Retinal pigment epithelial cell (primary cell): Measurements from ENCODE around the gene GREM1.

ENCODE experiments used
- DNase-seq: peaks from one replicate; pipeline ENCODE4 v3.0.0-alpha.2; 2010; ENCODE audit warnings: low read depth
- H3K4me3 ChIP-seq: 2 replicates; pipeline ENCODE4 v1.5.1; 2011; ENCODE audit warnings: mild to moderate bottlenecking, low read length, control low read depth, moderate library complexity
- TF ChIP-seq, protein P1 (sequence below): conservative IDR thresholded peaks from 2 replicates; pipeline ENCODE4 v1.5.1; 2011; ENCODE audit warnings: low read depth, low read length, control low read depth, inconsistent platforms

GREM1 gene

DNA sequence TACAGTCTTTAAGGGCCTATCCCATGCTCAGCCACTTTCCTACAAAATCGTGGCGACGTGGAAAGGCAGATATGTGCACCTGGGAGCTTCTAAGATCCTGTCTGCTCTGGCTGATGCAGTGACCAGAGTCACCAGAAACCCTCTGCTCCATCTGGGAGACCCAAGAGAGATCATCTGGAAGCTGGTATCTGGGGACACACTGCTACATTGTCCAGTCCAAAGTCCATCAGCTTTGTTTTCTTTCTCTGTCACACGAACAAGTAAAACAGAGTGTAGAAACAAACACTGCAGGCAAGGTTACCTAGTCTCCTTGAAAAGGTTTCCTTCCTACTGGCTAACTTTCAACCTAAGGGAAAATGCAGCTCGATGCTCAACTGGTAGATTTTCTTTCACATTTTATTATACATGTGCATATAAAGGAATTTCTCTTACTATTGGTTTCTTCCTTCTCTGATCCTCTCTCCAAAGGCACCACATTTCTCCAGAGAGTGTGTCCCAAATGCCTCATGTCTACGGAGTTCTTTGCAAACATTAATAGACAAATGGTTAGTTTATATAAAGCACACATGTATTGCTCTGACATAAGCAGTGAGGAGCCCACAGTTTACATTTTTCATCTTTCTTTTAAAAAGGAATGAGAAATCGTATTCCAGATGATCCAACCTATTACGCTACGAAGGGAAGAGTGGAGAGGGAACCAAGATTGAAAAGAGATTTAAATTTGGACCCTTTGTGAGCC lies 8.3 kb upstream of the GREM1 start:
- TF ChIP-seq, protein P1, sequence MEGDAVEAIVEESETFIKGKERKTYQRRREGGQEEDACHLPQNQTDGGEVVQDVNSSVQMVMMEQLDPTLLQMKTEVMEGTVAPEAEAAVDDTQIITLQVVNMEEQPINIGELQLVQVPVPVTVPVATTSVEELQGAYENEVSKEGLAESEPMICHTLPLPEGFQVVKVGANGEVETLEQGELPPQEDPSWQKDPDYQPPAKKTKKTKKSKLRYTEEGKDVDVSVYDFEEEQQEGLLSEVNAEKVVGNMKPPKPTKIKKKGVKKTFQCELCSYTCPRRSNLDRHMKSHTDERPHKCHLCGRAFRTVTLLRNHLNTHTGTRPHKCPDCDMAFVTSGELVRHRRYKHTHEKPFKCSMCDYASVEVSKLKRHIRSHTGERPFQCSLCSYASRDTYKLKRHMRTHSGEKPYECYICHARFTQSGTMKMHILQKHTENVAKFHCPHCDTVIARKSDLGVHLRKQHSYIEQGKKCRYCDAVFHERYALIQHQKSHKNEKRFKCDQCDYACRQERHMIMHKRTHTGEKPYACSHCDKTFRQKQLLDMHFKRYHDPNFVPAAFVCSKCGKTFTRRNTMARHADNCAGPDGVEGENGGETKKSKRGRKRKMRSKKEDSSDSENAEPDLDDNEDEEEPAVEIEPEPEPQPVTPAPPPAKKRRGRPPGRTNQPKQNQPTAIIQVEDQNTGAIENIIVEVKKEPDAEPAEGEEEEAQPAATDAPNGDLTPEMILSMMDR, result no peak
- no peak overlapping the region for H3K4me3 ChIP-seq
- DNase-seq, result no peak

DNA sequence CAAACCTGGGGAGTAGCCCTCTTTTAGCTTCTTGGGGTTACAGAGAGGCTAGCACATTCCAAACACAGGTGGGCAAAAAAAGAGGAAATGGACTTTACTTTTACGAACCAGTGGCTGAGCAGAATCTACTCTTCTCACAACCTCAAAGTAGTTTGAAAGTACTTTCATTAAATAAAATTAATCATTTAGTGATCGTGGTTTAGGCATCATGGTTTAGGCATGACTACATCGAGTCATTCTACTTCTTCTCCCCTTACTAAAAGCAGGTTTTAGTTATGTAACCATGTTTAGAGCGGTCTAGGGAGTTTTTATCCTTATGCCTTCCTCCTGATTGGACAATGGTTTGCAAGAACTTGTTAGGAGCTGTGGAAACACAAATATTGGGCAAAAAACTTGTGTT lies 2.5 kb upstream of the GREM1 start:
- TF ChIP-seq, protein P1, result no peak
- no peak overlapping the region for H3K4me3 ChIP-seq
- no peak for DNase-seq

DNA sequence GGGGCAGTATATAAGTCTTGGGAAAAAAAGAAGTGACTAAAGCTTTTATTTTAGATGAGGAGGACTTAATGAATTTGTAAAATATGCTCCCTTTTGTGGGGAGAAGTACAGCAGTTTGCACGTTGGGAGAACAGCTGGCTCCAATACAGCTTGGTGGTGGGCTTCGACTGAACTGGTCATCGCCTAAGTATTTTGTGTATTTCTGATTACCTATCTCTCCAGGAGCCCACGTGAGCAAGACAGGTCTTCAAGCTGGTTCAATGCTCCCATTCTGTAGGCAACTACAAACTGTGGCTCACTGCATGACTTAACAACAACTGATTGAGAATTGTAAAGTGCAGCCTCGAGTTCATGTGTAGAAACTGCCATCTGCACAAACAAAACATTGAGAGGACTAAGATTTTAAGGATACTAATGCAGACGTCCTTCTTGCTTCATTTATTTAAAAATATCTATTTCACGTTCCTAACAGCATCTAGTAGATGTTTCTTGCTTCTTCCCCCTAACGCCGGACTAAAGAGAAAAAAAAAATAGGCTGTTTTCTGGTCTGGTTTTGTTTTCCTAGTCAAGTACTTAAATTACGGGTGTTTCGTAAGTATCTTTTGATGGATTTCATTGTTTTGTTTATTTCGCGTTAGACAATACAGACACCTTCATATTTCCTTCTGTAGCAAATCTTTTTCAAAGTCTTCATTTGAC lies 1.4 kb upstream of the GREM1 start:
- H3K4me3 ChIP-seq, result no peak overlapping the region
- no peak for DNase-seq
- TF ChIP-seq, protein P1, result no peak

DNA sequence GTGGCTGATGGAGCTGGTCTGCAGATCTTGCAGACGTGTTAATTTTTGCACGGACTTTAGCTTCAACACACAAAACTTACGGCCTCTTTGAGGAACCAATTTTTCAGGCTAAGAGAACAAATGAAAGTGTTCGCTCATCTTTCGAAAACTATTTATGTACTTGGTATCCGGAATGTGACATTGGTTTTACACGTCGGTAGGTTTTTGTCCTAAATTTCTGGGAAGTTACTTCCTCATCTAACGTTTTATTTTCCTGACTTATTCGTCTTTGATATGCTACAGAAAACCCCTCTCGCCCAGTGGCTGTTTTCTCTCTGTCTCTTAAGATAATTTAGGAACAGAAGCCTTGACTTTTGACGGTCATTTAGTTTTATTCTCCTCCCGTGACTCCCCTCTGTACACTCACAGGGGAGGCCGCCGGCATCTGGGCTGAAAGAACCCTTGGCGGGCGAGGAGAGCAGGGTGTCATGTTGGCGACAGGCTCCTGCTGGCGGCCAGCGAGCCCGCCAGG lies 834 bp upstream of the GREM1 start:
- TF ChIP-seq, protein P1, result no peak
- peak overlapping the region; percentile 55 for H3K4me3 ChIP-seq
- DNase-seq, result no peak

DNA sequence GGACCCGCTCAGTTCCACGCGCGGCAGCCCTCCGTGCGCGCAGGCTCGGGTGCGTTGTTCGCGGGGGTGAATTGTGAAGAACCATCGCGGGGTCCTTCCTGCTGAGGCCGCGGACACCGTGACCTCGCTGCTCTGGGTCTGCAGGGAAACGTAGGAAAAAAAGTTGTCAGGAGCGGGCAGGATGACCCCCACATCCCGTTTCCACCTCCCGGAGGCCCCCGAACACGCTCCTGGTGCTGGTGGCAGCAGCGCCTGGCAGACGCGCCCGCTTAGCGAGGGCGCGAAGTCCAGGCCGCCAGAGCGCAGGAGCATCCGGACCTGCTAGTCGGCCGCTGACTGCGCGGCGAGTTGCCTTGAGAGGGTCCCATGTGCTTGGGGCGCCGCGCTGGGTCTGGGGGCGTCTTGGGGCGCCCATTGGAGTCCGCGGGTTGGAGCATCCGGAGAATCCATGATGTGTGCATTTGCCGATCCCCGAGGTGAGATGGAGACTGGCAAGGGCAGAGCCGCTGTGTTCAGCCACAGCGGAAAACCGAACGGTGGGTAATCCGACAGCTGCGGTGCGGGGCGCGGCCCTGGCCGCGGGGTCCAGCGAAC lies 520 bp downstream of the GREM1 start:
- H3K4me3 ChIP-seq, result peak overlapping the region; percentile 62
- DNase-seq, result no peak
- TF ChIP-seq, protein P1, result no peak

DNA sequence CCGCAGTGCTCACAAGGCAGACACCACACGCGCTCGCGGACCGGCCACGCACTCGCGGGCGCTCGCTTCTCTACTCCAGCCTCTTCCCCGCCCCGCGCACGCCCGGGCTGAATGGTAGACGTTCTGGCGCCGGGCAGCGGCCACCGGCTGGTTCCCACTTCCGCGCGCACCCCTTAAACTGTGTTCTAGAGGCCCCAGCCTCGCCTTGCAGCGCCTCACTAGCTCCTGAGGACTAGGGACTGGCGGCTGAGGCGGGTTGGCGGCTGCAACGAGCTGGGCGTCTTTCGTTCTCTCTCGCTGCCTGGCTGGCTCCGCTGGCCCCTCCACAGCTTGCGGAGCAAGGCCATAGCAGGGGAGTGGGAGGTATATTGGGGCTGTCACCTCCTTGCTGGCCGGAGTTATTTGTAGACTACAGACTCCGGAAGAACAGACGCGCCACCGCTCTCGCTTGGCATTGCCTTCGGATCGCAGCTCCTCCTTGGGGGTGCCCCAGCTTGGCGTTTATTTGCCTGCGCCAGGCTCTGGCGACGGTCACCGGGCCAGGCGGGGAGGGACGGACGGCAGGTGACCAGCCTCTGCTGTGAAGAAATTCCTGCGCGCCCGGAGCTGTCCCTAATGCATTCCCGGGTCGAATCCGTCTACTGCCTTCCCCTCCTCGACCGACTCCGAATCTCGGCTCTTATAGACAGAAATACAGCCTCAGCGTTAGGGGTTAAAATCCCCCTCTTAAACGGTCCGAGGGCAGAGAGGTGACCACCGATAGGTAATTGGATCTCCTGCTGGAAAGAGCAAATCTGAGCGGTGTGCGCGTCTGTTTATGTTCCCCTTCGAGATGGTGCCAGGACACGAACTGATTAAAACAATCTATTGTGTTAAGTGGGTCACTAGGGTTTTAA lies 1.3 kb downstream of the GREM1 start:
- H3K4me3 ChIP-seq, result peak overlapping the region; percentile 62
- no peak for DNase-seq
- TF ChIP-seq, protein P1, result no peak
